Measurements from ENCODE around the gene SKIL. TPM values are rescaled to one million over a fixed set of nuclear protein-coding genes. Genes with fewer than 3 reads are reported as not detected.

The SKIL gene
- total and polyA plus RNA-seq, 2 donors (not counting 1 experiment from before 2014, with no cell fraction given) = 7.7 to 145 TPM

DNA sequence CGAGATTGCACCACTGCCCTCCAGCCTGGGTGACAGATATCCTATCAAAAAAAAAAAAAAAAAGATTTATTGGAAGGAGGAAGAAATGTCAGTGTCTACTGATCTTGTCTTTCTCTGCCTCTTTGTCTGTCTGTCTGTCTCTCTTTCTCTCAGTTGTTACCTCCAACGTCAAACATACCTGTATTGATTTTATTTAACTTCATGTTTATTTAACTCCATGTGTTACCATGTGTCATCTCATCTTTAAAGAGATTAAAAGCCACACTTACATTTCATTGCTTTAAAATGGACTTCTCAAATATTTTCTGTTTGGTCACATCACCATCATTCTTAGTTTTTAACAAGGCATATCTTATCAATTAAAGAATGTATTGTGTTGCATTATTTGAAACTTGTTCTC, 70.6 kb downstream of the SKIL start:
- TF ChIP-seq, protein P1, sequence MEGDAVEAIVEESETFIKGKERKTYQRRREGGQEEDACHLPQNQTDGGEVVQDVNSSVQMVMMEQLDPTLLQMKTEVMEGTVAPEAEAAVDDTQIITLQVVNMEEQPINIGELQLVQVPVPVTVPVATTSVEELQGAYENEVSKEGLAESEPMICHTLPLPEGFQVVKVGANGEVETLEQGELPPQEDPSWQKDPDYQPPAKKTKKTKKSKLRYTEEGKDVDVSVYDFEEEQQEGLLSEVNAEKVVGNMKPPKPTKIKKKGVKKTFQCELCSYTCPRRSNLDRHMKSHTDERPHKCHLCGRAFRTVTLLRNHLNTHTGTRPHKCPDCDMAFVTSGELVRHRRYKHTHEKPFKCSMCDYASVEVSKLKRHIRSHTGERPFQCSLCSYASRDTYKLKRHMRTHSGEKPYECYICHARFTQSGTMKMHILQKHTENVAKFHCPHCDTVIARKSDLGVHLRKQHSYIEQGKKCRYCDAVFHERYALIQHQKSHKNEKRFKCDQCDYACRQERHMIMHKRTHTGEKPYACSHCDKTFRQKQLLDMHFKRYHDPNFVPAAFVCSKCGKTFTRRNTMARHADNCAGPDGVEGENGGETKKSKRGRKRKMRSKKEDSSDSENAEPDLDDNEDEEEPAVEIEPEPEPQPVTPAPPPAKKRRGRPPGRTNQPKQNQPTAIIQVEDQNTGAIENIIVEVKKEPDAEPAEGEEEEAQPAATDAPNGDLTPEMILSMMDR (IDR thresholded peaks at IDR 0.05) = no peak
- TF ChIP-seq EZH2 (IDR thresholded peaks at IDR 0.05; ENCODE audit: borderline replicate concordance, insufficient read depth, low read depth, low read length, poor library complexity, severe bottlenecking) = no peak
- Histone ChIP-seq H3K27ac (ENCODE audit: low read length in 2 of 2) (no peak overlapping the region), H2AFZ (ENCODE audit: insufficient read depth, low read depth, low read length, poor library complexity, severe bottlenecking) (no peak overlapping the region), H3K4me1 (ENCODE audit: control insufficient read depth in 2 of 2, insufficient read depth in 2 of 2, low read length in 2 of 2) (no peaks in the 10 kb centered on the region), H3K36me3 (replicated peaks in 1 of 2; ENCODE audit: control extremely low read depth in 1 of 2, control insufficient read depth in 1 of 2, extremely low read depth in 1 of 2, insufficient read depth in 2 of 2, low read length in 1 of 2) (no peaks in the 10 kb centered on the region), H3K9ac (ENCODE audit: low read length) (no peak overlapping the region), H3K4me2 (replicated peaks; ENCODE audit: low read depth, low read length, poor library complexity, severe bottlenecking) (no peak overlapping the region), H4K20me1 (ENCODE audit: control insufficient read depth, insufficient read depth, low read length, poor library complexity, severe bottlenecking) (no peaks in the 10 kb centered on the region), H3K27me3 (replicated peaks in 1 of 4; ENCODE audit: control extremely low read depth in 1 of 4, control insufficient read depth in 3 of 4, insufficient read depth in 4 of 4, low read length in 3 of 4) (no peaks in the 10 kb centered on the region), H3K4me3 (ENCODE audit: control extremely low read depth in 1 of 5, extremely low read depth in 1 of 5, insufficient read depth in 1 of 5, low read depth in 2 of 5, low read length in 4 of 5) (no peak overlapping the region), H3K79me2 (ENCODE audit: control insufficient read depth, insufficient read depth, low read length) (no peaks in the 10 kb centered on the region), H3K9me3 (ENCODE audit: control extremely low read depth in 1 of 3, control insufficient read depth in 2 of 3, insufficient read depth in 1 of 3, low read length in 2 of 3) (no peaks in the 10 kb centered on the region)
- Mint-ChIP-seq H3K27me3 (peaks cover 7% of the 10 kb centered on the region), H3K4me1 (no peaks in the 10 kb centered on the region), H3K4me3 (no peak overlapping the region), H3K9me3 (ENCODE audit: insufficient read depth) (no peaks in the 10 kb centered on the region), H3K27ac (no peak overlapping the region)
- ATAC-seq (ENCODE audit: low read depth) (no peak), DNase-seq (no peak)
- ChIA-PET POLR2A (no interaction called here), CTCF (interaction anchor here (0.6 to 1.0 kb wide), 2 partner anchors 14 to 119 kb away, joined by 3 to 4 read pairs; no protein-coding TSS in a partner anchor)
- intact Hi-C loops (cut with micrococcal nuclease) = no loop called here
- WGBS (ENCODE audit: insufficient coverage) = no CpG with 5 or more reads among the region's 2 CpGs

DNA sequence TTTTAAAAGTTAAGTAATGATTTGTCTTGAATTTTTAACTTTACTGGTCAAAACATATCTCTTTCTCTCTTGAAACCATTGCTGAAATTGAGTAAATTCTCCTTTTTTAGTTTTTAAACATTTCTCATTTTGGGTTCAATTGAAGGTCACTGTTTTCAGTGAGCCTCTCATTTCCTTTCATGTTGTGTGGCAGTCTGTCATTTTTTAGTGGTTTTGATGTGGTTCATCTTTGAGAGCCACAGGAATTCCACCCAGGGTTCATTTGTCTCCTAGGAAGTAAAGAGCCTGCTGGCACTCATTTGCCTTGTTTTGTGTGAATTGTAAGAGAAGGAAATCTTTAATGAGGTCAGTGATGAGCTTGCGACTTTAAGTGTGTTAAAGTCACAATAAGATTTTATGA, 71.5 kb downstream of the SKIL start:
- H3K9ac ChIP-seq (ENCODE audit: low read length) = no peak overlapping the region
- ChIA-PET POLR2A (no interaction called here), CTCF (interaction anchor here (1.0 kb wide), 1 partner anchor 15 kb away, joined by 3 read pairs; no protein-coding TSS in a partner anchor)
- no peaks in the 10 kb centered on the region for H3K27me3 ChIP-seq (replicated peaks in 1 of 4; ENCODE audit: control extremely low read depth in 1 of 4, control insufficient read depth in 3 of 4, insufficient read depth in 4 of 4, low read length in 3 of 4)
- no peak overlapping the region for H2AFZ ChIP-seq (ENCODE audit: insufficient read depth, low read depth, low read length, poor library complexity, severe bottlenecking)
- H4K20me1 ChIP-seq (ENCODE audit: control insufficient read depth, insufficient read depth, low read length, poor library complexity, severe bottlenecking) = no peaks in the 10 kb centered on the region
- no peak overlapping the region for H3K27ac Mint-ChIP-seq
- no peaks in the 10 kb centered on the region for H3K9me3 Mint-ChIP-seq (ENCODE audit: insufficient read depth)
- DNase-seq = no peak
- H3K9me3 ChIP-seq (ENCODE audit: control extremely low read depth in 1 of 3, control insufficient read depth in 2 of 3, insufficient read depth in 1 of 3, low read length in 2 of 3) = no peaks in the 10 kb centered on the region
- H3K27ac ChIP-seq (ENCODE audit: low read length in 2 of 2) = no peak overlapping the region
- no peak overlapping the region for H3K4me3 Mint-ChIP-seq
- no peak for ATAC-seq (ENCODE audit: low read depth)
- TF ChIP-seq, protein P1 (IDR thresholded peaks at IDR 0.05) = no peak
- no peak for TF ChIP-seq EZH2 (IDR thresholded peaks at IDR 0.05; ENCODE audit: borderline replicate concordance, insufficient read depth, low read depth, low read length, poor library complexity, severe bottlenecking)
- H3K27me3 Mint-ChIP-seq = peaks cover 7% of the 10 kb centered on the region
- intact Hi-C loops (cut with micrococcal nuclease) = no loop called here
- H3K4me2 ChIP-seq (replicated peaks; ENCODE audit: low read depth, low read length, poor library complexity, severe bottlenecking) = no peak overlapping the region
- H3K4me1 Mint-ChIP-seq = no peaks in the 10 kb centered on the region
- H3K36me3 ChIP-seq (replicated peaks in 1 of 2; ENCODE audit: control extremely low read depth in 1 of 2, control insufficient read depth in 1 of 2, extremely low read depth in 1 of 2, insufficient read depth in 2 of 2, low read length in 1 of 2) = no peaks in the 10 kb centered on the region
- no peak overlapping the region for H3K4me3 ChIP-seq (ENCODE audit: control extremely low read depth in 1 of 5, extremely low read depth in 1 of 5, insufficient read depth in 1 of 5, low read depth in 2 of 5, low read length in 4 of 5)
- no peaks in the 10 kb centered on the region for H3K4me1 ChIP-seq (ENCODE audit: control insufficient read depth in 2 of 2, insufficient read depth in 2 of 2, low read length in 2 of 2)
- H3K79me2 ChIP-seq (ENCODE audit: control insufficient read depth, insufficient read depth, low read length) = no peaks in the 10 kb centered on the region
- no CpG with 5 or more reads among the region's 1 CpG for WGBS (ENCODE audit: insufficient coverage)
